NCI-H187 (cell line): ENCODE results near the gene MPIG6B.

ENCODE experiments used
- DNase-seq, 2 experiments: peaks; one replicate each; lab custom pipeline; 2025; lab: John Stamatoyannopoulos, UW

Gene MPIG6B

GRCh38 chr6:31737991-31738979 is 15.1 kb downstream of the MPIG6B start:
- no peak for DNase-seq

- DNase-seq, result peak; percentile 92 to 98
These were observed 16.6 kb downstream of the MPIG6B start, which contains the start of gene MSH5 for GRCh38 chr6:31739639-31740396. Gene MSH5 (plus strand): TSS chr6:31740005. CDS start chr6:31740467, 462 bp downstream.

GRCh38 chr6:31740397-31741223 is 17.4 kb downstream of the MPIG6B start:
- no peak for DNase-seq

GRCh38 chr6:31741815-31742214 is 18.6 kb downstream of the MPIG6B start:
- no peak for DNase-seq

- DNase-seq, result no peak
These were observed 19.7 kb downstream of the MPIG6B start for GRCh38 chr6:31742894-31743293.

GRCh38 chr6:31744422-31744821 is 21.2 kb downstream of the MPIG6B start:
- DNase-seq, result no peak

- no peak for DNase-seq
These were observed 26.3 kb downstream of the MPIG6B start for GRCh38 chr6:31749301-31750036.

- DNase-seq, result no peak
These were observed 27.3 kb downstream of the MPIG6B start for GRCh38 chr6:31750411-31751022.

- no peak for DNase-seq
These were observed 29.7 kb downstream of the MPIG6B start for GRCh38 chr6:31752739-31753319.

GRCh38 chr6:31758281-31758680 is 35.1 kb downstream of the MPIG6B start:
- DNase-seq, result no peak

- DNase-seq, result no peak
These were observed 37.6 kb downstream of the MPIG6B start for GRCh38 chr6:31760790-31761189.

GRCh38 chr6:31761343-31761742 is 38.2 kb downstream of the MPIG6B start:
- no peak for DNase-seq

GRCh38 chr6:31762356-31762755 is 39.2 kb downstream of the MPIG6B start, which contains the start of gene SAPCD1:
Gene SAPCD1 (plus strand): TSS chr6:31762656. CDS start chr6:31763055, 399 bp downstream.
- no peak for DNase-seq

- no peak for DNase-seq
These were observed 39.9 kb downstream of the MPIG6B start for GRCh38 chr6:31762878-31763618.

- no peak for DNase-seq
These were observed 40.4 kb downstream of the MPIG6B start for GRCh38 chr6:31763619-31763940.

- DNase-seq, result no peak
These were observed 41.0 kb downstream of the MPIG6B start for GRCh38 chr6:31764198-31764597.

- no peak for DNase-seq
These were observed 42.4 kb downstream of the MPIG6B start for GRCh38 chr6:31765559-31765909.

- no peak for DNase-seq
These were observed 43.0 kb downstream of the MPIG6B start for GRCh38 chr6:31765910-31766794.
